Measurements from ENCODE around the gene NEK6. TPM values are rescaled to one million over a fixed set of nuclear protein-coding genes. Genes with fewer than 3 reads are reported as not detected.

NEK6 gene
- polyA plus RNA-seq, 2 of the 4 experiments (the other 2 are of a cell fraction) = 26.1 to 33.7 TPM

DNA sequence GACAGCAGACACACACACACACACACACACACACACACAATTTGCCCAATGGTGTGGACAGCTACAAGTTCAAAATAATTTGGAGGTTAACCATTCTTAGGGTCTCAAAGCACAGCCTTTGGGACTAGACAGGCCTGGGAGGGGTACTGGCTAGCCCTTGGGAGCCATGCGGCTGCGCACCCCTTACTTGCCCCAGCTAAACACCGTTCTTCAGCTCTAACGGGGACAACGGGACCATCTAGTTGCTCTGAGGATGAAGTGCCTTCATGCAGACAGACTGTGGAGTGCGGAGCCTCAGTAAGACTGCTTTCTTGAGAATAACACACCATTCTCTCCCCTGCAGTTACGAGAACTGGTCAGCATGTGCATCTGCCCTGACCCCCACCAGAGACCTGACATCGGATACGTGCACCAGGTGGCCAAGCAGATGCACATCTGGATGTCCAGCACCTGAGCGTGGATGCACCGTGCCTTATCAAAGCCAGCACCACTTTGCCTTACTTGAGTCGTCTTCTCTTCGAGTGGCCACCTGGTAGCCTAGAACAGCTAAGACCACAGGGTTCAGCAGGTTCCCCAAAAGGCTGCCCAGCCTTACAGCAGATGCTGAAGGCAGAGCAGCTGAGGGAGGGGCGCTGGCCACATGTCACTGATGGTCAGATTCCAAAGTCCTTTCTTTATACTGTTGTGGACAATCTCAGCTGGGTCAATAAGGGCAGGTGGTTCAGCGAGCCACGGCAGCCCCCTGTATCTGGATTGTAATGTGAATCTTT is 92.9 kb downstream of the NEK6 start (continued):
- TF ChIP-seq, protein P1, sequence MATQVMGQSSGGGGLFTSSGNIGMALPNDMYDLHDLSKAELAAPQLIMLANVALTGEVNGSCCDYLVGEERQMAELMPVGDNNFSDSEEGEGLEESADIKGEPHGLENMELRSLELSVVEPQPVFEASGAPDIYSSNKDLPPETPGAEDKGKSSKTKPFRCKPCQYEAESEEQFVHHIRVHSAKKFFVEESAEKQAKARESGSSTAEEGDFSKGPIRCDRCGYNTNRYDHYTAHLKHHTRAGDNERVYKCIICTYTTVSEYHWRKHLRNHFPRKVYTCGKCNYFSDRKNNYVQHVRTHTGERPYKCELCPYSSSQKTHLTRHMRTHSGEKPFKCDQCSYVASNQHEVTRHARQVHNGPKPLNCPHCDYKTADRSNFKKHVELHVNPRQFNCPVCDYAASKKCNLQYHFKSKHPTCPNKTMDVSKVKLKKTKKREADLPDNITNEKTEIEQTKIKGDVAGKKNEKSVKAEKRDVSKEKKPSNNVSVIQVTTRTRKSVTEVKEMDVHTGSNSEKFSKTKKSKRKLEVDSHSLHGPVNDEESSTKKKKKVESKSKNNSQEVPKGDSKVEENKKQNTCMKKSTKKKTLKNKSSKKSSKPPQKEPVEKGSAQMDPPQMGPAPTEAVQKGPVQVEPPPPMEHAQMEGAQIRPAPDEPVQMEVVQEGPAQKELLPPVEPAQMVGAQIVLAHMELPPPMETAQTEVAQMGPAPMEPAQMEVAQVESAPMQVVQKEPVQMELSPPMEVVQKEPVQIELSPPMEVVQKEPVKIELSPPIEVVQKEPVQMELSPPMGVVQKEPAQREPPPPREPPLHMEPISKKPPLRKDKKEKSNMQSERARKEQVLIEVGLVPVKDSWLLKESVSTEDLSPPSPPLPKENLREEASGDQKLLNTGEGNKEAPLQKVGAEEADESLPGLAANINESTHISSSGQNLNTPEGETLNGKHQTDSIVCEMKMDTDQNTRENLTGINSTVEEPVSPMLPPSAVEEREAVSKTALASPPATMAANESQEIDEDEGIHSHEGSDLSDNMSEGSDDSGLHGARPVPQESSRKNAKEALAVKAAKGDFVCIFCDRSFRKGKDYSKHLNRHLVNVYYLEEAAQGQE (IDR thresholded peaks at IDR 0.05) = no peak
- TF ChIP-seq BHLHE40 (IDR thresholded peaks at IDR 0.05; ENCODE audit: low read depth, low read length) = no peak
- TF ChIP-seq, protein P2, sequence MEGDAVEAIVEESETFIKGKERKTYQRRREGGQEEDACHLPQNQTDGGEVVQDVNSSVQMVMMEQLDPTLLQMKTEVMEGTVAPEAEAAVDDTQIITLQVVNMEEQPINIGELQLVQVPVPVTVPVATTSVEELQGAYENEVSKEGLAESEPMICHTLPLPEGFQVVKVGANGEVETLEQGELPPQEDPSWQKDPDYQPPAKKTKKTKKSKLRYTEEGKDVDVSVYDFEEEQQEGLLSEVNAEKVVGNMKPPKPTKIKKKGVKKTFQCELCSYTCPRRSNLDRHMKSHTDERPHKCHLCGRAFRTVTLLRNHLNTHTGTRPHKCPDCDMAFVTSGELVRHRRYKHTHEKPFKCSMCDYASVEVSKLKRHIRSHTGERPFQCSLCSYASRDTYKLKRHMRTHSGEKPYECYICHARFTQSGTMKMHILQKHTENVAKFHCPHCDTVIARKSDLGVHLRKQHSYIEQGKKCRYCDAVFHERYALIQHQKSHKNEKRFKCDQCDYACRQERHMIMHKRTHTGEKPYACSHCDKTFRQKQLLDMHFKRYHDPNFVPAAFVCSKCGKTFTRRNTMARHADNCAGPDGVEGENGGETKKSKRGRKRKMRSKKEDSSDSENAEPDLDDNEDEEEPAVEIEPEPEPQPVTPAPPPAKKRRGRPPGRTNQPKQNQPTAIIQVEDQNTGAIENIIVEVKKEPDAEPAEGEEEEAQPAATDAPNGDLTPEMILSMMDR (IDR thresholded peaks at IDR 0.05) = no peak
- TF ChIP-seq GATA3 (IDR thresholded peaks at IDR 0.05; ENCODE audit: borderline replicate concordance) = no peak
- TF ChIP-seq JUNB (IDR thresholded peaks at IDR 0.05) = no peak
- TF ChIP-seq FOSL2 (IDR thresholded peaks at IDR 0.05) = no peak
- TF ChIP-seq FOSL2 (CRISPR knock-in tag; IDR thresholded peaks at IDR 0.05) = no peak

DNA sequence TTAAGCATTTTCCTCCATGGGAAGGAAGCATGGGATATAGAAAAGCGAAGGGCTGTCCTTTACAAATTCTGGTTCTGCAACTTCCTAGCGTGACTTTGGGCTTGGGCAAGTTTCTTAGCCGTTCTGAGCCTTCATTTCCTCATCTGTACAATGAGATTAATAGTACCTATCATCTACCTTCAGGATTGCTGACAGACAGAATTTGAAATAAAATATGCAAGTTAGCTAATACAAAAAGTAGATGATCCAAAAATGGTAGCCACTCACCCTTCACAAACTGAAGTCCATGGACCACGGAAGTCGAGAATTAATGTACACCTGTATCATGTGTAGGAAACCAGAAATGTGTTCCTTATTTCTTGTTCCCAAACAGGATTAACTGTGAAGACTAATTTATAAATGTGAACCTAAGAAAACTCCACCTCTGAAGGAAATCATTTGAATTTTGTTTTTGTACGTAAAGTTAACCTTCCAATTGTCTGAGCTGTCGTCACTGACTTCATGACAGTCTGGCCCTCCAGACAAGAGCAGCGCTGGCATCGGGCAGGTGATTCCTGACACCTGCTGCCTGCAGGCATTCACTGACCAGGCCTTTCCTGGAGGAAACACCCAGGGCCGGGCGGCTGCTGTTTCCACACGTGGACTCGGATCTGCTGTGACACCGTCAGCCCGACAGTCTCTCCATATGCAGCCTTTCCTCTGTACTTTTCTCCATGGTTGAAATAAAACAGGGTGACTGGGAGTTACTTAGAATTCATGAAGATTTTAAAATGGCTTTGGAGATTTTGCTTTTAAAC is 94.1 kb downstream of the NEK6 start:
- Histone ChIP-seq H3K4me2 (no peak overlapping the region), H3K27ac (no peak overlapping the region), H3K4me1 (no peaks in the 10 kb centered on the region), H3K9me3 (no peaks in the 10 kb centered on the region), H3K4me3 (no peak overlapping the region)
- ChIA-PET CTCF (interaction anchor here (0.8 to 1.7 kb wide), 3 partner anchors 10 to 225 kb away, joined by 3 to 6 read pairs (median 3); no protein-coding TSS in a partner anchor), POLR2A (no interaction called here)
- ATAC-seq (no peak), FAIRE-seq (no peak), DNase-seq (ENCODE audit: low read depth in 1 of 2, low spot score in 1 of 2) (no peak)
- no peak for TF ChIP-seq RNF2 (IDR thresholded peaks at IDR 0.05; ENCODE audit: borderline replicate concordance, low read depth)
- no peak for TF ChIP-seq CHD2 (IDR thresholded peaks at IDR 0.05; ENCODE audit: low read length, partially characterized antibody)
- peak; percentile 47 for TF ChIP-seq MAFK (IDR thresholded peaks at IDR 0.05; ENCODE audit: partially characterized antibody)
- 89% methylated on average over 15 of the region's 15 CpGs for WGBS (ENCODE audit: missing lambda C conversion rate)

DNA sequence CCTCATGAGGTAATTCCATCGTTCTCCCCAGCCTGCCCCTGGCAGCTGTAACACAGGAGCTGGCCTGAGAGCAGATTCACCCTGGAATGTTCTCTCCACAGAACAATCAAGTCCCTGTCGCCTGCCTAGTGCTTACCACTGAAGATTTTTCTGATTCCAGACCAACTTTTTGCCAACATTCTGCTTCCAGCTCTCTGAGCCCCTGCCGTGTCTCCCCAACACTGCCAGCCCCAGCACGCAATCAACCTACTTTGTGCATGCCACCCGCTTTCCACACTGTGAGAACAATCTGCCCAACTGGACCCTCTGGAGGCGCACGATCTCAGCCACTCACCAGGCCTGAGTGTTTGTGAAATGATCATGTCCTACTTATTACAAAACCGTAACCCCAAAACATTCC is 94.9 kb downstream of the NEK6 start:
- no peak overlapping the region for H3K4me2 ChIP-seq
- H3K27ac ChIP-seq = no peak overlapping the region
- DNase-seq (ENCODE audit: low read depth in 1 of 2, low spot score in 1 of 2) (no peak), ATAC-seq (no peak), FAIRE-seq (no peak)
- no peak overlapping the region for H3K4me3 ChIP-seq
- ChIA-PET CTCF (interaction anchor here (0.7 to 1.7 kb wide), 4 partner anchors 9 to 226 kb away, joined by 3 to 6 read pairs (median 4); no protein-coding TSS in a partner anchor), POLR2A (no interaction called here)
- no peaks in the 10 kb centered on the region for H3K4me1 ChIP-seq
- no peaks in the 10 kb centered on the region for H3K9me3 ChIP-seq
- 94% methylated on average over 8 of the region's 8 CpGs for WGBS (ENCODE audit: missing lambda C conversion rate)
- TF ChIP-seq, protein P3, sequence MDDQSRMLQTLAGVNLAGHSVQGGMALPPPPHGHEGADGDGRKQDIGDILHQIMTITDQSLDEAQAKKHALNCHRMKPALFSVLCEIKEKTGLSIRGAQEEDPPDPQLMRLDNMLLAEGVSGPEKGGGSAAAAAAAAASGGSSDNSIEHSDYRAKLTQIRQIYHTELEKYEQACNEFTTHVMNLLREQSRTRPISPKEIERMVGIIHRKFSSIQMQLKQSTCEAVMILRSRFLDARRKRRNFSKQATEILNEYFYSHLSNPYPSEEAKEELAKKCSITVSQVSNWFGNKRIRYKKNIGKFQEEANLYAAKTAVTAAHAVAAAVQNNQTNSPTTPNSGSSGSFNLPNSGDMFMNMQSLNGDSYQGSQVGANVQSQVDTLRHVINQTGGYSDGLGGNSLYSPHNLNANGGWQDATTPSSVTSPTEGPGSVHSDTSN (IDR thresholded peaks at IDR 0.05) = no peak
- TF ChIP-seq EHF (CRISPR knock-in tag; IDR thresholded peaks at IDR 0.05) (no peak), TFCP2L1 (CRISPR knock-in tag; IDR thresholded peaks at IDR 0.05) (no peak), HOXB5 (CRISPR knock-in tag; IDR thresholded peaks at IDR 0.05) (no peak), POLR2AphosphoS2 (conservative IDR thresholded peaks at IDR 0.05; ENCODE audit: low read length) (no peak), BHLHE40 (IDR thresholded peaks at IDR 0.05; ENCODE audit: low read depth, low read length) (no peak), FOSB (CRISPR knock-in tag; IDR thresholded peaks at IDR 0.05) (no peak), HEYL (CRISPR knock-in tag; IDR thresholded peaks at IDR 0.05) (no peak), RCOR1 (IDR thresholded peaks at IDR 0.05; ENCODE audit: low read depth, low read length) (no peak), MAZ (IDR thresholded peaks at IDR 0.05; ENCODE audit: borderline replicate concordance, low read depth, low read length) (no peak), RNF2 (IDR thresholded peaks at IDR 0.05; ENCODE audit: borderline replicate concordance, low read depth) (no peak)
- TF ChIP-seq, protein P2 (IDR thresholded peaks at IDR 0.05) = no peak
- TF ChIP-seq, protein P4, sequence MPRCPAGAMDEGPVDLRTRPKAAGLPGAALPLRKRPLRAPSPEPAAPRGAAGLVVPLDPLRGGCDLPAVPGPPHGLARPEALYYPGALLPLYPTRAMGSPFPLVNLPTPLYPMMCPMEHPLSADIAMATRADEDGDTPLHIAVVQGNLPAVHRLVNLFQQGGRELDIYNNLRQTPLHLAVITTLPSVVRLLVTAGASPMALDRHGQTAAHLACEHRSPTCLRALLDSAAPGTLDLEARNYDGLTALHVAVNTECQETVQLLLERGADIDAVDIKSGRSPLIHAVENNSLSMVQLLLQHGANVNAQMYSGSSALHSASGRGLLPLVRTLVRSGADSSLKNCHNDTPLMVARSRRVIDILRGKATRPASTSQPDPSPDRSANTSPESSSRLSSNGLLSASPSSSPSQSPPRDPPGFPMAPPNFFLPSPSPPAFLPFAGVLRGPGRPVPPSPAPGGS (IDR thresholded peaks at IDR 0.05) = no peak
- TF ChIP-seq, protein P5, sequence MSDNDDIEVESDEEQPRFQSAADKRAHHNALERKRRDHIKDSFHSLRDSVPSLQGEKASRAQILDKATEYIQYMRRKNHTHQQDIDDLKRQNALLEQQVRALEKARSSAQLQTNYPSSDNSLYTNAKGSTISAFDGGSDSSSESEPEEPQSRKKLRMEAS (IDR thresholded peaks at IDR 0.05) = no peak
